ENCODE measurements around the gene ANLN. TPM values are rescaled to one million over a fixed set of nuclear protein-coding genes. Genes with fewer than 3 reads are reported as not detected.

ANLN gene
- total RNA-seq, 1 donor from 2014 or later, result 3.9 TPM

DNA sequence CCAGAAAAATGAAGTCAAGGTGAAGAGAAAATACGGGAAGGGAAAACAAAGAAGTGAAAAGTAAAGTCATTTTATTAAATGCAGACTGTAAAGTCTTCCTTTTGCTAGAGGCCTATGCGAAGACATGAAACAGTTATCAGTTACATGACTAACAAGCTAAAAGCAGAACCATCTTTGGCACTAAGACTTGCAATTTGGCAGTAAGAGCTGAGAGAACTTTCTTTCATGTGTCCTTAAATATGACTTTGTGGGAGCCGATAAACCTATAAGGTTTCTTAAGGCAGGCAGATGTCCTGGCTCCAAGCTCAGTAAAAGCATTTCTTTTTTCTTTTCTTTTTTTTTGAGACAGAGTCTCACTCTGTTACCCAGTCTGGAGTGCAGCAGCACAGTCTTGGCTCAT lies 10.4 kb downstream of the ANLN start:
- Histone ChIP-seq H3K4me3 (no peak overlapping the region), H3K36me3 (no peaks in the 10 kb centered on the region), H3K4me1 (no peaks in the 10 kb centered on the region), H3K27me3 (ENCODE audit: low read depth) (no peaks in the 10 kb centered on the region), H3K9me3 (no peaks in the 10 kb centered on the region), H3K27ac (no peak overlapping the region)
- intact Hi-C loops (cut with DNase I), result no loop called here
- ATAC-seq (no peak), DNase-seq (no peak)
- TF ChIP-seq, protein P1, sequence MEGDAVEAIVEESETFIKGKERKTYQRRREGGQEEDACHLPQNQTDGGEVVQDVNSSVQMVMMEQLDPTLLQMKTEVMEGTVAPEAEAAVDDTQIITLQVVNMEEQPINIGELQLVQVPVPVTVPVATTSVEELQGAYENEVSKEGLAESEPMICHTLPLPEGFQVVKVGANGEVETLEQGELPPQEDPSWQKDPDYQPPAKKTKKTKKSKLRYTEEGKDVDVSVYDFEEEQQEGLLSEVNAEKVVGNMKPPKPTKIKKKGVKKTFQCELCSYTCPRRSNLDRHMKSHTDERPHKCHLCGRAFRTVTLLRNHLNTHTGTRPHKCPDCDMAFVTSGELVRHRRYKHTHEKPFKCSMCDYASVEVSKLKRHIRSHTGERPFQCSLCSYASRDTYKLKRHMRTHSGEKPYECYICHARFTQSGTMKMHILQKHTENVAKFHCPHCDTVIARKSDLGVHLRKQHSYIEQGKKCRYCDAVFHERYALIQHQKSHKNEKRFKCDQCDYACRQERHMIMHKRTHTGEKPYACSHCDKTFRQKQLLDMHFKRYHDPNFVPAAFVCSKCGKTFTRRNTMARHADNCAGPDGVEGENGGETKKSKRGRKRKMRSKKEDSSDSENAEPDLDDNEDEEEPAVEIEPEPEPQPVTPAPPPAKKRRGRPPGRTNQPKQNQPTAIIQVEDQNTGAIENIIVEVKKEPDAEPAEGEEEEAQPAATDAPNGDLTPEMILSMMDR (IDR thresholded peaks at IDR 0.05), result no peak

DNA sequence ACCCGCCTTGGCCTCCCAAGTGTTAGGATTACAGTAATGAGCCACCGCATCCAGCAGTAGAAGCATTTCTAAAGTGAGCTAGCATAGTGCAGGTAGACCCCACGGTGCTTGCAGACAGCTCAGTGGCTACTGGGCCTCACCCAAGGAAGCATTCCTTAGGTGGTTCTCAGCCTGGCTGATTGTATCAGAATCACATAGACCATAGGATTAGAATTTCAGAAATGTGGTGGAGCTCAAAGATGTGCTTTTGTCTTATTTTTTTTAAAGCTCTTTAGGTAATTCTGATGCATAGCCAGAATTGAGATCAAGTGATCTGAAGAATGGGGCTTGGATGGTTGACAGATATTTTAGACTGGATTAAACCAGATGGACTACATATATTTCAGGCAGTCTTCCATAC lies 10.9 kb downstream of the ANLN start:
- H3K36me3 ChIP-seq, result no peaks in the 10 kb centered on the region
- no peak for ATAC-seq
- no peak overlapping the region for H3K27ac ChIP-seq
- no peaks in the 10 kb centered on the region for H3K27me3 ChIP-seq (ENCODE audit: low read depth)
- no peaks in the 10 kb centered on the region for H3K9me3 ChIP-seq
- TF ChIP-seq, protein P1 (IDR thresholded peaks at IDR 0.05), result no peak
- no peaks in the 10 kb centered on the region for H3K4me1 ChIP-seq
- H3K4me3 ChIP-seq, result no peak overlapping the region
- intact Hi-C loops (cut with DNase I), result no loop called here
- DNase-seq, result no peak

GRCh38 chr7:36403452-36403851 lies 13.8 kb downstream of the ANLN start:
- Histone ChIP-seq H3K27me3 (ENCODE audit: low read depth) (no peaks in the 10 kb centered on the region), H3K4me1 (no peaks in the 10 kb centered on the region), H3K27ac (no peak overlapping the region), H3K9me3 (no peaks in the 10 kb centered on the region), H3K36me3 (no peaks in the 10 kb centered on the region), H3K4me3 (no peak overlapping the region)
- ATAC-seq (no peak), DNase-seq (no peak)
- intact Hi-C loops (cut with DNase I), result no loop called here
- TF ChIP-seq, protein P1 (IDR thresholded peaks at IDR 0.05), result no peak

DNA sequence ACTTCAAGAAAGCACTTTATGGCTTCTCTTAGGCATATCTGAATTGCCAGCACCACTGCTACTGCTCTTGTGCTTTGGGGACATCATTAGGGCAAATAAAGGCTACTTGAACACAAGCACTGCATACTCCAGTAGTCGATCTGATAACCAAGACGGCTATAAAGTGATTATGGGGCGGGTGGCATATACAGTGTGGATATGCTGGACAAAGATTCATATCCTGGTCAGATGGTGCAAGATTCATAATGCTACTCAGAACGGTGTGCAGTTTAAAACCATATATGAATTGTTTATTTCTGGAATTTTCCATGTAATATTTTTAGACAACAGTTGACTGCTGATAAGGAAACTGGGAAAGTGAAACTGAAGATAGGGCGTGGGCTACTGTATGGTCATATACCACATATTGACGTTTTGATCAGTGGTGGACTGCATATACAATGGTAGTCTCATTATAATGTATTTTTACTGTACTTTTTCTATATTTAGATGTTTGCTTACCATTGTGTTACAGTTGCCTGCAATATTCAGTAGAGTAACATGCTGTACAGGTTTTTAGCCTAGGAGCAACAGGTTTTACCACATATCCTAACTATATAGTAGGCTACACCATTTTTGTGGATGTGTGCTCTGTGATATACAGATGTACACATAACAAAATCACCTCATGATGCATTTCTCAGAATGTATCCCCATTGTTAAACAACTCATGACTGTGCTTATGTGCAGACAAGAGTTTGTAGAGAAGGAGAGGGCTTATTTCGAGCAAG lies 15.2 kb downstream of the ANLN start:
- Histone ChIP-seq H3K36me3 (no peaks in the 10 kb centered on the region), H3K27ac (no peak overlapping the region), H3K4me3 (no peak overlapping the region), H3K27me3 (ENCODE audit: low read depth) (no peaks in the 10 kb centered on the region), H3K9me3 (no peaks in the 10 kb centered on the region), H3K4me1 (no peaks in the 10 kb centered on the region)
- intact Hi-C loops (cut with DNase I), result no loop called here
- DNase-seq, result no peak
- TF ChIP-seq, protein P1 (IDR thresholded peaks at IDR 0.05), result no peak
- ATAC-seq, result no peak

GRCh38 chr7:36405409-36405803 lies 15.7 kb downstream of the ANLN start:
- ATAC-seq (no peak), DNase-seq (no peak)
- Histone ChIP-seq H3K36me3 (no peaks in the 10 kb centered on the region), H3K9me3 (no peaks in the 10 kb centered on the region), H3K27ac (no peak overlapping the region), H3K27me3 (ENCODE audit: low read depth) (no peaks in the 10 kb centered on the region), H3K4me3 (no peak overlapping the region), H3K4me1 (no peaks in the 10 kb centered on the region)
- intact Hi-C loops (cut with DNase I), result no loop called here
- TF ChIP-seq, protein P1 (IDR thresholded peaks at IDR 0.05), result no peak
